Measurements from ENCODE around the gene SRSF8.

GRCh38 chr11:95067039-95067840 is 521 bp downstream of the SRSF8 start:
- TF ChIP-seq CTCF (IDR thresholded peaks at IDR 0.05) (peak in 1 of 3 experiments; percentile 35), POLR2A (IDR thresholded peaks at IDR 0.05) (peak in 1 of 2 donors; percentile 41)

All from vagina (tissue), 2 donors.